Mammary epithelial cell (primary cell): Measurements from ENCODE around the gene PKD1.

Experiments used
- EZH2 ChIP-seq: IDR thresholded peaks from 2 replicates; pipeline ENCODE4 v1.6.1; 2012; ENCODE audit warnings: low read length, inconsistent platforms, borderline replicate concordance
- TF ChIP-seq, protein P1 (sequence below), 2 donors: IDR thresholded peaks in 1 of 2; conservative IDR thresholded peaks in 1 of 2; 2 replicates each; pipeline ENCODE4 v1.5.1; 2011 to 2012; ENCODE audit warnings: inconsistent platforms in 2 of 2, low read length in 2 of 2, mild to moderate bottlenecking in 2 of 2, control low read depth in 1 of 2, low read depth in 1 of 2; ENCODE audit not compliant: insufficient read depth in 1 of 2; ENCODE audit errors: extremely low read depth in 1 of 2

DNA sequence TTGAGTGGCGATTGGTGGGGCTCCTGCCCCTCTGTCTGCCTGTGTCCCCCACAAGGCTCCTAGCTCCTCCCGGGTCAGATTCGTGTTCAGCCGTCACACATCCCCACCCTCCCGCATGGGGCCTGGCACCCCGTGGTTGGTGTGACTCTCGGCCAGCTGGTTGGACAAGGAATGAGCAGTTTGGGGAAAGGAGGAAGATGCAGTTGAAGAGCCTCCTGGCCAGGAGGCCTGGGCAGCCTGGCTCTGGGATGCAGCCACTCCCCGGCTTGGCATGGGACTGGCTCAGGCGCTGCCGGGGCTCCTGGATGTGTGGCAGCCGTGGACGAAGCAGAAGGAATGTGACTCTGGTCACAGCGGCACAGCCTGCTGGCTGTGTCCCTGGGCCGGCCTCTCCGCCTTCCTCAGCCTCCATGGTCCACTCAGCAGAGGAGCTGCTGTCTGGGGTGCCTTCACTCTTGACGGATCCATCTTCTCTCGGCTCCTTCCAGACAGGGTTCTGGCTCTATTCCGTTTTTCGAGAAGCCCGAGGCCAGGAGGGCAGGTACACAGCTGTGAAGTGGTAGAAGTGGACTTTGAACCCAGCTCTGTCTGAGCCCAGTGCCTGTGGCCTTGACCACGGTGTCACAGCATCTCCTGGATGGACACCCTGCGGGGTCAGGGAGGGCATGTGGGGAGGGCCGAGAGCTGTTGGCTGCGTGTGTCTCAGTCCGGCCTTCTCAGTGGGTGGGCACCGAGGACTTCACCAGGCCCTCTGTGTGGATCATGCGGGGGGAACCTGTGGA is 22.0 kb upstream of the PKD1 start:
- TF ChIP-seq, protein P1, sequence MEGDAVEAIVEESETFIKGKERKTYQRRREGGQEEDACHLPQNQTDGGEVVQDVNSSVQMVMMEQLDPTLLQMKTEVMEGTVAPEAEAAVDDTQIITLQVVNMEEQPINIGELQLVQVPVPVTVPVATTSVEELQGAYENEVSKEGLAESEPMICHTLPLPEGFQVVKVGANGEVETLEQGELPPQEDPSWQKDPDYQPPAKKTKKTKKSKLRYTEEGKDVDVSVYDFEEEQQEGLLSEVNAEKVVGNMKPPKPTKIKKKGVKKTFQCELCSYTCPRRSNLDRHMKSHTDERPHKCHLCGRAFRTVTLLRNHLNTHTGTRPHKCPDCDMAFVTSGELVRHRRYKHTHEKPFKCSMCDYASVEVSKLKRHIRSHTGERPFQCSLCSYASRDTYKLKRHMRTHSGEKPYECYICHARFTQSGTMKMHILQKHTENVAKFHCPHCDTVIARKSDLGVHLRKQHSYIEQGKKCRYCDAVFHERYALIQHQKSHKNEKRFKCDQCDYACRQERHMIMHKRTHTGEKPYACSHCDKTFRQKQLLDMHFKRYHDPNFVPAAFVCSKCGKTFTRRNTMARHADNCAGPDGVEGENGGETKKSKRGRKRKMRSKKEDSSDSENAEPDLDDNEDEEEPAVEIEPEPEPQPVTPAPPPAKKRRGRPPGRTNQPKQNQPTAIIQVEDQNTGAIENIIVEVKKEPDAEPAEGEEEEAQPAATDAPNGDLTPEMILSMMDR (conservative IDR thresholded peaks at IDR 0.05 in 1 of 2, IDR thresholded peaks at IDR 0.05 in 1 of 2; ENCODE audit: extremely low read depth in 1 of 2, insufficient read depth in 1 of 2, low read depth in 1 of 2, low read length in 2 of 2), result no peak
- TF ChIP-seq EZH2, result no peak
